ENCODE results near the gene TRIM56. TPM values are rescaled to one million over a fixed set of nuclear protein-coding genes. Genes with fewer than 3 reads are reported as not detected.
"Not testable (repeated sequence)": the region's sequence is repeated elsewhere in the genome, so short reads cannot be mapped to it uniquely, and the experiment has no call there.

Gene TRIM56
- total RNA-seq, 1 experiment from 2014 or later = 23.1 TPM

DNA sequence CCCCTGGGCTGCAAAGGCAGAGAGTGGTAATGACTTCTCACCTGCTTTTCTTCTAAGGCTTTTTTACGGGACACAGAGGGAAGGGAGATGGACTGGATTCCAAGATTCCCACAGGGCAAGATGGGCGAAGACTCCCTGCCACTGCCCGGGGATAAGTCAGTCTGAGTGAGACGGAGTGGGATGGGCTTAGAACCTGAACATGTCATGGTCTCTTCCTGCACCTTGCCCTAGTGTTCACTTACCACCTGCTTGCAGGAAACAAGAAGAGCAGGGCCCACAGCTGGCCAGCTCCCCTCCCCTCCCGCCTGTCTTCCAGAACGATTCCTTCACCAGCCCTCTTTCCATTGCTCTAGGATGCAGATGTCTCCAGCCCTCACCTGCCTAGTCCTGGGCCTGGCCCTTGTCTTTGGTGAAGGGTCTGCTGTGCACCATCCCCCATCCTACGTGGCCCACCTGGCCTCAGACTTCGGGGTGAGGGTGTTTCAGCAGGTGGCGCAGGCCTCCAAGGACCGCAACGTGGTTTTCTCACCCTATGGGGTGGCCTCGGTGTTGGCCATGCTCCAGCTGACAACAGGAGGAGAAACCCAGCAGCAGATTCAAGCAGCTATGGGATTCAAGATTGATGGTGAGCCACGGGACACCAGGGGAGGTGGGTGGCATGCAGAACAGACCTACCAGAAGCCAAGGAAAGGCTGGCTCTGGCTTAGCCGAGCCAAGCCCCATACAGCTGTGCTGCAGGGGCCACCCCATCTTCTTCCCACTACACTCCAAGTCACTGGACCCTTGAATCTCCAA, 43.0 kb downstream of the TRIM56 start:
- H3K9me3 Mint-ChIP-seq = peaks cover 7% of the 10 kb centered on the region
- no peak for DNase-seq (ENCODE audit: low spot score)

DNA sequence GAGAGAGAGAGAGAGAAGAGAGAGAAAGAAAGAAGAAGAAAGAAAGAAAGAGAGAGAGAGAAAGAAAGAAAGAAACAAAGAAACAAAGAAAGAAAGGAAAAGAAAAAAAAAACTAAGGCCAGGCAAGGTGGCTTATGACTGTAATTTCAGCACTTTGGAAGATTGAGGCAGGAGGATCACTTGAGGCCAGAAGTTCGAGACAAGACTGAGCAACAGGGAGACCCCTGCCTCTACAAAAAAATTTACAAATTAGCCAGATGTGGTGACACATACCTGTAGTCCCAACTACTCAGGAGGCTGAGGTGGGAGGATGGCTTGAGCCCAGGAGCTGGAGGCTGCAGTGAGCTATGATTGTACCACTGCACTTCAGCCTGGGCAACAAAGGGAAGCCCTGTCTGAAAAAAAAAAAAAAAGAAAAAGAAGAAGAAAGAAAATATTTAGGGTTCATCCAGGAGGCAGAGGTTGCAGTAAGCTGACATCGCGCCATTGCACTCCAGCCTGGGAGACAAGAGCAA, 44.4 kb downstream of the TRIM56 start:
- H3K9me3 Mint-ChIP-seq = peaks cover 7% of the 10 kb centered on the region
- ATAC-seq (no peak), DNase-seq (ENCODE audit: low spot score) (no peak)
- no peak overlapping the region for H3K4me3 Mint-ChIP-seq
- no peak for TF ChIP-seq CREM (CRISPR knock-in tag; IDR thresholded peaks at IDR 0.05)
- TF ChIP-seq ESRRA (CRISPR knock-in tag; IDR thresholded peaks at IDR 0.05; ENCODE audit: borderline replicate concordance) = no peak
- TF ChIP-seq, protein P1, sequence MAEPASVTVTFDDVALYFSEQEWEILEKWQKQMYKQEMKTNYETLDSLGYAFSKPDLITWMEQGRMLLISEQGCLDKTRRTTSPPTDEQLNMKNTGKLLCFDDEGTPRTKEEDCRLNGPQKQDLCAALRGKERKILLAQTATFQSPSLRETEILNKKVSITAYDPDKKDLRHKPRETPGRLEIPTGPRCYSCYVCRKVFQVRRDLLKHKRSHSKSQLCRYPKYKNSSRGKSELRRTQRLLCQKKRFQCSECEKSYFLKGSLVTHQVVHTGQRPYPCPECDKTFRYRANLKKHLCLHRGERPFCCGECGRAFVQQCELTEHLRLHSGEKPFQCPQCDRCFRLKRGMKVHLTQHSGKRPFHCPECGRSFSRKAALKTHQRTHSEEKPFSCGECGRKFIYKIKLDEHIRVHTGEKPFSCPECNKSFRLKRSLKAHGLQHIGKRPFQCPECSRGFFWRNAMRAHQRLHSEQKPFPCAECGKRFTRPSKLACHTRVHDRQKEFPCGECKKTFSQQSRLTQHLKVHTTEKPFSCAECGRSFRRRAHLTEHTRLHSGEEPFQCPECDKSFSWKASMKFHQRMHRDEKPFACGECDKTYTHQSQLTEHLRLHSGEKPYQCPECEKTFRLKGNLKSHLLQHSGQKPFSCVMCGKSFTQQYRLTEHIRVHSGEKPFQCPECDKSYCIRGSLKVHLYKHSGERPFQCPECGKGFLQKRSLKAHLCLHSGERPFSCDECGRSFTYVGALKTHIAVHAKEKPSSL (CRISPR knock-in tag; conservative IDR thresholded peaks at IDR 0.05) = no peak
- H3K27me3 Mint-ChIP-seq (ENCODE audit: low read depth) = peaks cover 13% of the 10 kb centered on the region
- peaks cover 37% of the 10 kb centered on the region for H3K4me1 Mint-ChIP-seq
- ChIA-PET POLR2A (no interaction called here), CTCF (interaction anchor here (0.6 to 1.4 kb wide), 6 partner anchors 11 to 424 kb away, joined by 3 to 8 read pairs (median 4); no protein-coding TSS in a partner anchor)
- H3K36me3 Mint-ChIP-seq = peaks cover 5% of the 10 kb centered on the region
- no peak overlapping the region for H3K27ac Mint-ChIP-seq

More for the DNA sequence above, 43.0 kb downstream of the TRIM56 start:
- ATAC-seq = no peak
- H3K27ac Mint-ChIP-seq = no peak overlapping the region
- peaks cover 26% of the 10 kb centered on the region for H3K4me1 Mint-ChIP-seq
- POLR2A ChIA-PET = no interaction called here
- H3K36me3 Mint-ChIP-seq = peaks cover 5% of the 10 kb centered on the region
- no peak overlapping the region for H3K4me3 Mint-ChIP-seq
- TF ChIP-seq, protein P2, sequence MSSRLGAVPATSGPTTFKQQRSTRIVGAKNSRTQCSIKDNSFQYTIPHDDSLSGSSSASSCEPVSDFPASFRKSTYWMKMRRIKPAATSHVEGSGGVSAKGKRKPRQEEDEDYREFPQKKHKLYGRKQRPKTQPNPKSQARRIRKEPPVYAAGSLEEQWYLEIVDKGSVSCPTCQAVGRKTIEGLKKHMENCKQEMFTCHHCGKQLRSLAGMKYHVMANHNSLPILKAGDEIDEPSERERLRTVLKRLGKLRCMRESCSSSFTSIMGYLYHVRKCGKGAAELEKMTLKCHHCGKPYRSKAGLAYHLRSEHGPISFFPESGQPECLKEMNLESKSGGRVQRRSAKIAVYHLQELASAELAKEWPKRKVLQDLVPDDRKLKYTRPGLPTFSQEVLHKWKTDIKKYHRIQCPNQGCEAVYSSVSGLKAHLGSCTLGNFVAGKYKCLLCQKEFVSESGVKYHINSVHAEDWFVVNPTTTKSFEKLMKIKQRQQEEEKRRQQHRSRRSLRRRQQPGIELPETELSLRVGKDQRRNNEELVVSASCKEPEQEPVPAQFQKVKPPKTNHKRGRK (CRISPR knock-in tag; IDR thresholded peaks at IDR 0.05; ENCODE audit: borderline replicate concordance) = peak; percentile 53; the same call in 1 of the 2 replicates
- TF ChIP-seq, protein P3, sequence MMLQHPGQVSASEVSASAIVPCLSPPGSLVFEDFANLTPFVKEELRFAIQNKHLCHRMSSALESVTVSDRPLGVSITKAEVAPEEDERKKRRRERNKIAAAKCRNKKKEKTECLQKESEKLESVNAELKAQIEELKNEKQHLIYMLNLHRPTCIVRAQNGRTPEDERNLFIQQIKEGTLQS (CRISPR knock-in tag; conservative IDR thresholded peaks at IDR 0.05) = no peak
- TF ChIP-seq, protein P4, sequence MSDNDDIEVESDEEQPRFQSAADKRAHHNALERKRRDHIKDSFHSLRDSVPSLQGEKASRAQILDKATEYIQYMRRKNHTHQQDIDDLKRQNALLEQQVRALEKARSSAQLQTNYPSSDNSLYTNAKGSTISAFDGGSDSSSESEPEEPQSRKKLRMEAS (CRISPR knock-in tag; IDR thresholded peaks at IDR 0.05) = 0 out of 2 replicates have a peak, but pooled peaks have one; percentile 26
- TF ChIP-seq, protein P5, sequence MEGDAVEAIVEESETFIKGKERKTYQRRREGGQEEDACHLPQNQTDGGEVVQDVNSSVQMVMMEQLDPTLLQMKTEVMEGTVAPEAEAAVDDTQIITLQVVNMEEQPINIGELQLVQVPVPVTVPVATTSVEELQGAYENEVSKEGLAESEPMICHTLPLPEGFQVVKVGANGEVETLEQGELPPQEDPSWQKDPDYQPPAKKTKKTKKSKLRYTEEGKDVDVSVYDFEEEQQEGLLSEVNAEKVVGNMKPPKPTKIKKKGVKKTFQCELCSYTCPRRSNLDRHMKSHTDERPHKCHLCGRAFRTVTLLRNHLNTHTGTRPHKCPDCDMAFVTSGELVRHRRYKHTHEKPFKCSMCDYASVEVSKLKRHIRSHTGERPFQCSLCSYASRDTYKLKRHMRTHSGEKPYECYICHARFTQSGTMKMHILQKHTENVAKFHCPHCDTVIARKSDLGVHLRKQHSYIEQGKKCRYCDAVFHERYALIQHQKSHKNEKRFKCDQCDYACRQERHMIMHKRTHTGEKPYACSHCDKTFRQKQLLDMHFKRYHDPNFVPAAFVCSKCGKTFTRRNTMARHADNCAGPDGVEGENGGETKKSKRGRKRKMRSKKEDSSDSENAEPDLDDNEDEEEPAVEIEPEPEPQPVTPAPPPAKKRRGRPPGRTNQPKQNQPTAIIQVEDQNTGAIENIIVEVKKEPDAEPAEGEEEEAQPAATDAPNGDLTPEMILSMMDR (IDR thresholded peaks at IDR 0.05) = no peak
- H3K27me3 Mint-ChIP-seq (ENCODE audit: low read depth) = peaks cover 16% of the 10 kb centered on the region
- CTCF ChIA-PET = interaction anchor here (0.7 to 4.9 kb wide), 7 partner anchors 10 to 233 kb away, joined by 3 to 42 read pairs (median 6); no protein-coding TSS in a partner anchor

DNA sequence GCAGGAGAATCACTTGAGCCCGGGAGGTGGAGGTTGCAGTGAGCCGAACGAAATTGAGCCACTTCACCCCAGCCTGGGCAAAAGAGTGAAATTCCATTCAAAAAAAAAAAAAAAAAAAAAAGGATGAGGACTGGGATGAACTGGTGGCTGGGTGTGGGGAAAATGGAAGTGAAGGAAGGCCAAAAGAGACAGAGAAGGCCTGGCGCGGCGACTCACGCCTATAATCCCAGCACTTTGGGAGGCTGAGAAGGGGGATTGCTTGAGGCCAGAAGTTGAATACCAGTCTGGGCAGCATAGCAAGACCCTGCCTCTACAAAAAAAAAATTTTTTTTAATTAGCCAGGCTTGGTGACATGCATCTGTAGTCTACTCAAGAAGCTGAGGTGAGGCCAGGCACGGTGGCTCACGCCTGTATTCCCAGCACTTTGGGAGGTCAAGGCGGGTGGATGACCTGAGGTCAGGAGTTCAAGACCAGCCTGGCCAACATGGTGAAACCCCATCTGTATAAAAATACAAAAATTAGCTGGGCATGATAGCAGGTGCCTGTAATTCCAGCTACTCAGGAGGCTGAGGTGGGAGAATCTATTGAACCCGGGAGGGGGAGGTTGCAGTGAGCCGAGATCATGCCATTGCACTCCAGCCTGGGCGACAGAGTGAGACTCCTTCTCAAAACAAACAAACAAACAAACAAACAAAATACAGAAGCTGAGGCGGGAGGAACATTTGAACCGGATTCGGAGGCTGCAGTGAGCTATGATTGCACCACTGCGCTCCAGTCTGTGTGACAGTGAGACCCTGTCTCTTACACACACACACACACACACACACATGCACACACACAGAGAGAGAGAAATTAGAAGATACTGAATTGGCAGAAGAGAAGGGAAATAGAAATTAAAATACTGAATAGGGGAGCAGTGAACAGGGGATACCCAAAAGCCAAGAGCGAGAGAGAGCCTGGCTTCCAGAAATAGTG, 47.6 kb downstream of the TRIM56 start:
- H3K4me3 Mint-ChIP-seq; H3K9me3 Mint-ChIP-seq; H3K36me3 Mint-ChIP-seq; H3K27me3 Mint-ChIP-seq (ENCODE audit: low read depth); POLR2A ChIA-PET; H3K27ac Mint-ChIP-seq; ATAC-seq; DNase-seq (ENCODE audit: low spot score): not testable (repeated sequence)
- H3K4me1 Mint-ChIP-seq = peaks cover 30% of the 10 kb centered on the region
- CTCF ChIA-PET = interaction anchor here (0.5 to 2.7 kb wide), 9 partner anchors 11 to 238 kb away, joined by 3 to 36 read pairs (median 7); partner anchors contain the start of gene TRIM56
